Right renal cortex interstitium (tissue), 3 donors: ENCODE data around the gene CCDC78. TPM values are rescaled to one million over a fixed set of nuclear protein-coding genes. Genes with fewer than 3 reads are reported as not detected.

ENCODE experiments used
- DNase-seq, 3 donors: peaks; one replicate each; pipeline ENCODE4 v3.0.0-alpha.2; 2013; ENCODE audit warnings: low read depth in 3 of 3, low spot score in 2 of 3
- polyA plus RNA-seq, 3 donors: library from polyadenylated mRNA; unstranded; fragments of 120-200 nt; gene quantifications; one replicate each; pipeline ENCODE4 v1.2.1, GENCODE V29; 2013; ENCODE audit not compliant: insufficient read length in 3 of 3

The CCDC78 gene
- polyA plus RNA-seq, 3 donors: 0.74 to 1.3 (median 1.2) TPM

GRCh38 chr16:682493-683395 lies 43.5 kb downstream of the CCDC78 start:
- DNase-seq: no peak

DNA sequence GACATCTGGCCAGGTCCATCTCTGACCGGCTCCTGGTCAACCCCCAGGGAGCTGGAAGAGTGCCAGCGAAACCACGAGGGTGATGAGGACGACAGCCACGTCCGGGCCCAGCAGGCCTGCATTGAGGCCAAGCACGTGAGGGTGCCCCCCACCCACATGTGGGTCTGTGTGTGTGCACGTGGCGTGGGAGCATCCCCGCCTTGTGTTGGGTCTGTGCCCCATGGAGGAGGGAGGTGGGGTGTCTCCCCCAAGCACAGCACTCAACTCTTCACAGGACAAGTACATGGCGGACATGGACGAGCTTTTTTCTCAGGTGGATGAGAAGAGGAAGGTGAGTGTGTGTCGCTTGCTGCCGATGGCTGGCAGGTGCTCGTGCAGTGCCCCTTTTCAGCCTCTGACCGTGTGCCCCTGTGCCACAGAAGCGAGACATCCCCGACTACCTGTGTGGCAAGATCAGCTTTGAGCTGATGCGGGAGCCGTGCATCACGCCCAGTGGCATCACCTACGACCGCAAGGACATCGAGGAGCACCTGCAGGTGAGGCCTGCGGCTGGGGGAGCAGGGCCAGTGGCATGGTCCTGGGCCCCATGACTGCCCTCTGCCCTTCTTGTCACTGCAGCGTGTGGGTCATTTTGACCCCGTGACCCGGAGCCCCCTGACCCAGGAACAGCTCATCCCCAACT lies 44.4 kb downstream of the CCDC78 start:
- no peak for DNase-seq

GRCh38 chr16:680967-681745 lies 45.1 kb downstream of the CCDC78 start:
- DNase-seq: no peak

GRCh38 chr16:680625-680945 lies 45.7 kb downstream of the CCDC78 start:
- DNase-seq: no peak

DNA sequence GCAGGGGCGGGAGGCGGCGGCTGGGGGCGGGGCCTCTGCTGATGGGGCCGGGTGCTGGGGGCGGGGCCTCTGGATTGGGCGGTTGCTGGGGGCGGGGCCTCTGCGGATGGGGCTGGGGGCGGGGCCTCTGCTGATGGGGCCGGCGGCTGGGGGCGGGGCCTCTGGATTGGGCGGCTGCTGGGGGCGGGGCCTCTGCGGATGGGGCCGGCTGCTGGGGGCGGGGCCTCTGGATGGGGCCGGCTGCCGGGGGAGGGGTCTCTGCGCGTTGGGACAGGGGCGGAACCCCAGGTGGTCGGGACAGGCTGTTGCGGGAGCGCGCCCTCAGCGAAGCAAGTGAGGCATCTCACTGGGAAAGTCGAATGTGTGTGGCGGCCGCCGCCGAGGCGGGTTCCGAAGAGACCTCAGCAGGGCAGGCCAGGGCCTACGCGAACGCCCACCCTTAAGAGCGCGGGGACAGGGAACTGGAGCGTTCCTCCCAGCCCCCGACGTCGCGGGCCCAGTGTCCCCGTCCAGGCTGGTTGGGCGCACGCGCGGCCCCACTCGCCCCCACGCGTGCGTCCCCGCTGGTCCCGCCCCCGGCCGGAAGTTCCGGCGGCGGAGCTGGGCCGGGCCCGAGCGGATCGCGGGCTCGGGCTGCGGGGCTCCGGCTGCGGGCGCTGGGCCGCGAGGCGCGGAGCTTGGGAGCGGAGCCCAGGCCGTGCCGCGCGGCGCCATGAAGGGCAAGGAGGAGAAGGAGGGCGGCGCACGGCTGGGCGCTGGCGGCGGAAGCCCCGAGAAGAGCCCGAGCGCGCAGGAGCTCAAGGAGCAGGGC lies 46.2 kb downstream of the CCDC78 start, which contains the start of gene STUB1:
TSS of gene STUB1 (plus strand) at position 597 of the 811 bp plus-strand sequence. CDS start at position 713, 116 bp downstream.
- peak in 1 of 3 donors; percentile 52 for DNase-seq

- peak in 1 of 3 donors; percentile 49 for DNase-seq
Measured at GRCh38 chr16:678858-679813, 47.1 kb downstream of the CCDC78 start.

GRCh38 chr16:678209-678857 lies 47.9 kb downstream of the CCDC78 start:
- DNase-seq: no peak

GRCh38 chr16:677316-678190 lies 48.7 kb downstream of the CCDC78 start:
- DNase-seq: no peak

- no peak for DNase-seq
Measured at GRCh38 chr16:676913-677312, 49.3 kb downstream of the CCDC78 start.

DNA sequence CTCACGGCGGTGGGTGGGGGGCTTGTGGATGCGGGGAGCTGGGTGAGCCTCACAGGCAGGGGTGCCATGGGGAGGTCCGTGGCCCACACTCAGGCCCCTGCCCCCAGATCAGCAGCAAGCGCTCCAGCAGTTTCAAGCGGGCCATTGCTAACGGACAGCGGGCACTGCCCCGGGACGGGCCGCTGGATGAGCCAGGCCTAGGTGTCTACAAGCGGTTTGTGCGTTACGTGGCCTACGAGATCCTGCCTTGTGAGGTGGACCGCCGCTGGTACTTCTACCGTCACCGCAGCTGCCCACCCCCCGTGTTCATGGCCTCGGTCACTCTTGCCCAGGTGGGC lies 49.7 kb downstream of the CCDC78 start:
- no peak for DNase-seq

GRCh38 chr16:675884-676564 lies 50.2 kb downstream of the CCDC78 start:
- no peak for DNase-seq

- no peak for DNase-seq
Measured at GRCh38 chr16:674968-675883, 51.0 kb downstream of the CCDC78 start, which contains the start of gene RHBDL1. Gene RHBDL1, plus strand, starts transcription at chr16:675671. Its CDS starts 120 bp downstream, at chr16:675791.

GRCh38 chr16:674214-674881 lies 51.9 kb downstream of the CCDC78 start:
- DNase-seq: no peak

DNA sequence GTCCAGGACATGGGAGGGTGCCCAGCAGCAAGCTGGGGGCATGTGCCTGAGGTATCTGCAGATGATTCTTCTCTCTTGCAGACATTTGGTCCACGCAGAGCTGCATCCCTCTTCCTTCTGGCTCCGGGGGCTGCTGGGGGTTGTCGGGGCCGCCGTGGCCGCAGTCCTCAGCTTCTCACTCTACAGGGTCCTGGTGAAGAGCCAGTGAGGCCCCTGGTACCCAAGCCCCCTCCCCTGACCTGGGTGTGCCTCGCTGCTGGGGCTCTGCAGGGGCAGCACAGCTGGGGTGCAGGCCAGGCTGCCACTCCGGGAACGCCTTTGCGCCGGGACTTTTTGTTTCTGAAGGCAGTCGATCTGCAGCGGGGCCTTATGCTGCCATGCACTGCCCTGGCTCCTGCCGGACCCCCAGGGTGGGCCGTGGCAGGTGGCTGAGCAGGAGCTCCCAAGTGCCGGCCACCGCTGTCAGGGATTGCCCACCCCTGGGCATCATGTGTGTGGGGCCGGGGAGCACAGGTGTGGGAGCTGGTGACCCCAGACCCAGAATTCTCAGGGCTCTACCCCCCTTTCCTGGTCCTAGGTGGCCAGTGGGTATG lies 52.7 kb downstream of the CCDC78 start:
- no peak for DNase-seq

- DNase-seq: no peak
Measured at GRCh38 chr16:672851-673250, 53.4 kb downstream of the CCDC78 start.
